Esophagus muscularis mucosa (tissue), 4 donors: ENCODE results near the gene AQP12B. TPM values are rescaled to one million over a fixed set of nuclear protein-coding genes. Genes with fewer than 3 reads are reported as not detected.

Source experiments
- DNase-seq: peaks from one replicate; pipeline ENCODE4 v3.0.0-alpha.2; 2017; ENCODE audit errors: extremely low spot score
- H3K27ac ChIP-seq, 4 donors: fragments of 200-600 bp; sonication (generic); replicated peaks in 1 of 4; 1 replicate in 3 of 4; 2 replicates in 1 of 4; pipeline ENCODE4 v1.5.1; 2016 to 2019; ENCODE audit warnings: mild to moderate bottlenecking in 1 of 4
- H3K27me3 ChIP-seq, 4 donors: fragments of 200-600 bp; sonication (generic); one replicate each; pipeline versions ENCODE4 v1.5.1 to v1.6.0; 2016 to 2019
- H3K36me3 ChIP-seq, 4 donors: fragments of 200-600 bp; sonication (generic); one replicate each; pipeline ENCODE4 v1.5.1; 2016 to 2019
- H3K4me1 ChIP-seq, 4 donors: fragments of 200-600 bp; sonication (generic); one replicate each; pipeline ENCODE4 v1.5.1; 2016 to 2019
- H3K4me3 ChIP-seq, 4 donors: fragments of 200-600 bp; sonication (generic); 1 replicate in 2 of 4; 2 replicates in 2 of 4; pipeline ENCODE4 v1.5.1; 2016 to 2019; ENCODE audit warnings: mild to moderate bottlenecking in 4 of 4, moderate library complexity in 1 of 4
- H3K9me3 ChIP-seq, 4 donors: fragments of 200-600 bp; sonication (generic); 1 replicate in 3 of 4; 2 replicates in 1 of 4; pipeline ENCODE4 v1.5.1; 2016 to 2019
- CTCF ChIP-seq, 3 experiments: fragments of 200-600 bp in 2 of 3; fragments of 450-650 bp in 1 of 3; sonication (generic) in 2 of 3; IDR thresholded peaks; one replicate each; pipeline ENCODE4 v1.5.1; 2017 to 2019; ENCODE audit warnings: antibody characterized with exemption in 3 of 3, mild to moderate bottlenecking in 2 of 3, moderate library complexity in 1 of 3
- EP300 ChIP-seq: sonication (generic); formaldehyde crosslinking; IDR thresholded peaks from one replicate; pipeline ENCODE4 v1.6.1; 2017; ENCODE audit warnings: antibody characterized with exemption
- POLR2A ChIP-seq: fragments of 450-650 bp; IDR thresholded peaks from one replicate; pipeline ENCODE4 v1.6.1; 2017; ENCODE audit warnings: antibody characterized with exemption, moderate library complexity, mild to moderate bottlenecking, low read depth
- POLR2AphosphoS5 ChIP-seq, 2 donors: sonication (generic); formaldehyde crosslinking; IDR thresholded peaks; one replicate each; pipeline ENCODE4 v1.6.1; 2017; ENCODE audit warnings: antibody characterized with exemption in 2 of 2
- WGBS: methylation state at CpG from one replicate; pipeline ENCODE4 v1.1.5; 2018; 5-methylcytosine and 5-hydroxymethylcytosine counted together
- intact Hi-C: fragments of 100-400 bp; cut with DNase I; formaldehyde crosslinking; loops from one replicate; pipeline ENCODE4 v1.15.1; 2023
- total RNA-seq, 4 donors: library from RNA; depleted of rRNA; stranded (reverse); fragments of >200 nt; gene quantifications; one replicate each; pipeline versions ENCODE4 v1.1.0 to v1.2.1, GENCODE V29; 2016

The AQP12B gene
- total RNA-seq, 4 donors from 2014 or later: not detected

DNA sequence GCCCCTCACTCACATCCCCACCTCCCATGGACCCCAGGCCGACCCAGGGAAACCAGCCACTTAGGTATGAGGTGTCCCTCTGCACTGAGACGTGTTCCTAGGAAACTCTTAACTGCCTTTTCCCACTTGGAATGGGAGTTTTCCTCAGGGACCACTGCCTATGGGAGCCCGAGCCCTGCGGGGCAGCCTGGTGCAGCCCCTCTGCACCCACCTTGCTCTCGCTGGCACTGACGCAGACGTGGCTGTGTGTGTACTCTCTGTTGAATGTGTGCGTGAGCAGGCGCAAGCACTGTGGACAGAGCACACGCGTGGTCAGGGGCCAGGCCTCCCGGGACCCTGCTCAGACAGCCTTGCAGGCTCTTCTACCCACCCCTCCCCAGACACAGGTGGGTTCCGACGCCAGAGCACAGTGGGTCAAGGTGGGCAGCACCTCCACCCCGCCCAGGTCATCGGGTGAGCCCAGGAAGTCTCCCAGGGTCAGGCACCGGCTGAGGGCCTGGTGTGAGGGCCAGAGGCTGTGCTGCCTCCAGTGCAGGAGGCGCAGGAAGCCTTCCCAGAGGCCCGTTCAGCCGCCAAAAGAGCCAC, 39.0 kb upstream of the AQP12B start:
- Histone ChIP-seq H3K9me3 (no peaks in the 10 kb centered on the region), H3K36me3 (no peaks in the 10 kb centered on the region), H3K27me3 (peaks cover 0 to 9% (median 0%) of the 10 kb centered on the region in 4 donors), H3K4me3 (no peak overlapping the region), H3K27ac (no peak overlapping the region), H3K4me1 (no peaks in the 10 kb centered on the region)
- TF ChIP-seq POLR2AphosphoS5 (IDR thresholded peaks at IDR 0.05) (no peak), EP300 (no peak)
- no peak for DNase-seq
- 85% methylated on average over 12 of the region's 20 CpGs for WGBS
- intact Hi-C loops: no loop called here

DNA sequence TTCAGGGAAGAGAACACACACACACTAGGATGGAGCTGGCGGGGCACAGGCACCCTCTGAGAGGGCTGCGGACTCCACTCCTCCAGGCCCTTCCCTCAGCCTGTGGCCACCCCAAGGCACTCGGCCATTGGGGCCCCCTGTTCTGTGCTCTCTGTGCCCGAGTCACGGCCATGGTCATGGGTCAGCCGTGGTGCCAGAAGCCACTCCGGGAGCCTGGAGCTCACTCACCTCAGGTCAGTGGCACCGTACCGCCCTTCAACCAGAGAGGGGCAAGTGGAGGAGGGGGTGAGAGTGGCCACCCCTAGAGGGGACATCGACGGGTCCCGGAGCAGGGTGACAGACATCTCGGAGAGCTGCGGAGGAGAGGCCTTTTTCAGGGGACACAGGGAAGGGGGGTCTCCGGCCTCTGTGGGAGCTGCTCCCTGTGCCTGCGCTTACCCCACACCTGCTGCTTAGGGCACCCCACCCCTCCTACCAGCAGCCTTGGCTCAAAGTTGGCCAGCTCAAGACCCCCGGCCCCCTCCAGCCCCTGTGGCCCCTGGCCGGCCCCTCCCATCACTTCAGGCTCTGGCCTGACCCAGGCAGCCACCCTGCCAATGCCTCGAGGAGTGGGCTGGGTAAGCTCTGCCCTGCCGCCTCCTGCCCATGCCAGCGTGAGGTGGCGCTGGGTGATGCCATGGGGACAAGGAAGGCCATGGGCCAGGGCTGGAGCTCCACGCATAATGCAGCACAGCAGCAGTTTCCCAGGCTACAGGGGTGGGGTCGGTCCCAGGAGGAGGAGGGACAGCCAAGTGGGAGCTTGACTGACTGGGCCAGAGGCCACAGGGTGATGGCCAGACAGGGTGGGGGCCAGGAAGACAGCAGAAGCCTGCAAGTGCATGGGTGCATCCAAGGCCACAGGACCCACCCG, 38.3 kb upstream of the AQP12B start:
- H3K4me3 ChIP-seq: no peak overlapping the region
- TF ChIP-seq EP300 (no peak), POLR2AphosphoS5 (IDR thresholded peaks at IDR 0.05) (no peak), POLR2A (no peak)
- 88% methylated on average over 20 of the region's 25 CpGs for WGBS
- no peaks in the 10 kb centered on the region for H3K36me3 ChIP-seq
- H3K9me3 ChIP-seq: no peaks in the 10 kb centered on the region
- no peak overlapping the region for H3K27ac ChIP-seq
- H3K27me3 ChIP-seq: peaks cover 0 to 9% (median 0%) of the 10 kb centered on the region in 4 donors
- intact Hi-C loops: no loop called here
- H3K4me1 ChIP-seq: no peaks in the 10 kb centered on the region
- no peak for DNase-seq

DNA sequence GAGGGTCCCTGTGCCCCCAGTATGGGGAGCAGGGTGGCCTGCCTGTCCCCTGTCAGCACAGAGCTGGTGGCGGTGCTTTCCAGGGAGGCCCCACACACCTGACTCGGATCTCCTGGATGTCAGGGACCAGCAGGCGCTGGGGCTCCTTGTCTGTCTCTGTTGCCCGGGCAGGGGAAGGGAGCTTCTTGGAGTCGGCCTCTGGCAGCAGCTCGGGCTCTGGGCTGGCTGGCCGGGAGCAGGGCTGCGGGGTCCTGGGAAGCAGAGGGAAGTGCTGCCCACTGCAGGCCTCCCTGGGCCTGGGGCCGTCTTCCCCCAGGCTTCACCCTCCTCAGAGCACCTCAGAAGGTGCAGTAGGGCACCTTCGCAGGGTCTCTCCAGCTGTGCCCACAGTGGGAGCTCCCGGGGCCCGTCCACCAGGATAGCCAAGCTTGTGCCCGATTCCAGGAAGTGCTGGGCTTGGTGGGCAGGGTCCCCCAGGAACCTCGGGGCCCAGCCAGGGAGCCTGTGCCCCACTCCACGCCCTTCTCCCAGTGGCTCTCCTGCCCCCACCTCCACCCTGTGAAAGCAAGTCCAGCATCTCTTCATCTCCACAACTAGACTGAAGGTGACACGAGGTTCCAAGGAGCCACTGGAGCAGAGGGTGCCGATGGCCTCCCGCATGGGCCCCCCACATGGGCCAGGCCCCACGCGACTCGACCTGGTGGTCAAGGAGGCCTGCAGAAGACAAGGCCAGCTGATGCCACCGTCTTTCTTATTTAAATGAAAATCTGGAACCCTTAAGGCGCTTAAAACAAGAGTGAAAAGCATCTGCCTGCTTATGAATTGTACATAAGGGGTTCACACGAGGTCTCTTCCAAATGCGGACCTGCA, 37.2 kb upstream of the AQP12B start:
- Histone ChIP-seq H3K4me3 (no peak overlapping the region), H3K9me3 (no peaks in the 10 kb centered on the region), H3K4me1 (no peaks in the 10 kb centered on the region), H3K36me3 (no peaks in the 10 kb centered on the region), H3K27ac (no peak overlapping the region), H3K27me3 (peaks cover 0 to 12% (median 0%) of the 10 kb centered on the region in 4 donors)
- no peak for DNase-seq
- no peak for TF ChIP-seq POLR2AphosphoS5 (IDR thresholded peaks at IDR 0.05)
- TF ChIP-seq CTCF (IDR thresholded peaks at IDR 0.05): no peak
- no peak for TF ChIP-seq EP300
- no peak for TF ChIP-seq POLR2A
- intact Hi-C loops: no loop called here
- 89% methylated on average over 5 of the region's 25 CpGs for WGBS

- no peak for DNase-seq
- Histone ChIP-seq H3K27me3 (peaks cover 0 to 17% (median 0%) of the 10 kb centered on the region in 4 donors), H3K36me3 (no peaks in the 10 kb centered on the region), H3K4me1 (no peaks in the 10 kb centered on the region), H3K9me3 (no peaks in the 10 kb centered on the region), H3K27ac (no peak overlapping the region), H3K4me3 (no peak overlapping the region)
- 91% methylated on average over 9 of the region's 25 CpGs for WGBS
- TF ChIP-seq POLR2AphosphoS5 (IDR thresholded peaks at IDR 0.05) (no peak), EP300 (no peak), POLR2A (no peak), CTCF (IDR thresholded peaks at IDR 0.05) (no peak)
- intact Hi-C loops: no loop called here
Observed at GRCh38 chr2:240718896-240719490, 36.3 kb upstream of the AQP12B start.

- no peak for DNase-seq
- no peaks in the 10 kb centered on the region for H3K4me1 ChIP-seq
- H3K36me3 ChIP-seq: no peaks in the 10 kb centered on the region
- H3K27me3 ChIP-seq: peaks cover 0 to 17% (median 0%) of the 10 kb centered on the region in 4 donors
- no peaks in the 10 kb centered on the region for H3K9me3 ChIP-seq
- 93% methylated on average over 18 of the region's 31 CpGs for WGBS
- TF ChIP-seq CTCF (IDR thresholded peaks at IDR 0.05): no peak
- no peak for TF ChIP-seq EP300
- TF ChIP-seq POLR2AphosphoS5 (IDR thresholded peaks at IDR 0.05): no peak
- TF ChIP-seq POLR2A: no peak
- H3K27ac ChIP-seq: no peak overlapping the region
- intact Hi-C loops: no loop called here
- no peak overlapping the region for H3K4me3 ChIP-seq
Observed at GRCh38 chr2:240717681-240718581, 35.2 kb upstream of the AQP12B start.
